RWPE2 (cell line): ENCODE measurements around the gene SPRR1A.
A peak's percentile ranks its signal among the peaks of the same experiment; 100 is the strongest.

ENCODE experiments used
- ATAC-seq: fragments of 200-7000 bp; cut with Tn5 transposase; 3 replicates; pipeline ENCODE4 v1.9.1; 2021; ENCODE audit warnings: low read depth
- DNase-seq: peaks from one replicate; pipeline ENCODE4 v3.0.0-alpha.2; 2020; ENCODE audit warnings: low spot score
- H3K27ac ChIP-seq: fragments of 450-650 bp; 2 replicates; pipeline ENCODE4 v1.5.1; 2017; ENCODE audit warnings: mild to moderate bottlenecking; ENCODE audit not compliant: poor library complexity, severe bottlenecking
- H3K27me3 ChIP-seq: fragments of 250-450 bp; sonication (Bioruptor Pico); 2 replicates; pipeline ENCODE4 v1.5.1; 2021; ENCODE audit warnings: mild to moderate bottlenecking, moderate library complexity; ENCODE audit not compliant: insufficient read depth, poor library complexity, severe bottlenecking
- H3K36me3 ChIP-seq: fragments of 250-450 bp; sonication (Bioruptor Pico); 2 replicates; pipeline ENCODE4 v1.5.1; 2020; ENCODE audit warnings: low read depth, mild to moderate bottlenecking, moderate library complexity
- H3K4me1 ChIP-seq: fragments of 250-450 bp; sonication (Bioruptor Pico); 2 replicates; pipeline ENCODE4 v1.5.1; 2021; ENCODE audit warnings: mild to moderate bottlenecking, moderate library complexity; ENCODE audit not compliant: insufficient read depth, poor library complexity, severe bottlenecking
- H3K4me3 ChIP-seq: fragments of 250-450 bp; sonication (Bioruptor Pico); 2 replicates; pipeline ENCODE4 v1.5.1; 2021; ENCODE audit warnings: mild to moderate bottlenecking, moderate library complexity; ENCODE audit not compliant: severe bottlenecking
- H3K9me3 ChIP-seq: fragments of 250-450 bp; sonication (Bioruptor Pico); 2 replicates; pipeline ENCODE4 v1.5.1; 2021; ENCODE audit warnings: mild to moderate bottlenecking, moderate library complexity; ENCODE audit not compliant: severe bottlenecking
- CTCF ChIP-seq: fragments of 450-650 bp; IDR thresholded peaks from one replicate; pipeline ENCODE4 v1.5.1; 2017; ENCODE audit warnings: mild to moderate bottlenecking, moderate library complexity; ENCODE audit not compliant: poor library complexity, severe bottlenecking

SPRR1A gene

DNA sequence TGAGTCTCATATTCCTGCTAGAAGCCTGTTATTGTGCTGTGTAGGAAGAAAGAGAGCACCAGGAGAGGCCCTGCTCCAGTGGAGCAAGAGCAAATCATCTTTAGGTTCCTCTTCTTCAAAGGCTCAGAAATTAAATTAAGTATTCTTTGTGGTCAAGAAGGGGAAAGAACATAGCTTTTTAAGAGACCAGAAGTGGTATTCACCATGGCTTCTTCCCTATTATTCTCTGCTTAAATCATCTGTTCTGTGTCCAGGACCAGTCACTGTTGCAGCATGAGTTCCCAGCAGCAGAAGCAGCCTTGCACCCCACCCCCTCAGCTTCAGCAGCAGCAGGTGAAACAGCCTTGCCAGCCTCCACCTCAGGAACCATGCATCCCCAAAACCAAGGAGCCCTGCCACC, 48.2 kb downstream of the SPRR1A start:
- DNase-seq (no peak), ATAC-seq (no peak)
- peaks cover 36% of the 10 kb centered on the region for H3K4me1 ChIP-seq
- no peak for TF ChIP-seq CTCF
- no peaks in the 10 kb centered on the region for H3K36me3 ChIP-seq
- H3K9me3 ChIP-seq, result peaks cover 2% of the 10 kb centered on the region
- H3K27me3 ChIP-seq, result no peaks in the 10 kb centered on the region
- peak overlapping the region; percentile 84 for H3K27ac ChIP-seq
- no peak overlapping the region for H3K4me3 ChIP-seq

GRCh38 chr1:153032677-153033308, 48.9 kb downstream of the SPRR1A start:
- Histone ChIP-seq H3K27ac (peak overlapping the region; percentile 84), H3K4me1 (peaks cover 36% of the 10 kb centered on the region), H3K36me3 (no peaks in the 10 kb centered on the region), H3K9me3 (peaks cover 2% of the 10 kb centered on the region), H3K4me3 (no peak overlapping the region), H3K27me3 (no peaks in the 10 kb centered on the region)
- DNase-seq (peak; percentile 89), ATAC-seq (peak; percentile 96)
- TF ChIP-seq CTCF, result peak; percentile 89

- H3K27ac ChIP-seq, result no peak overlapping the region
- ATAC-seq (no peak), DNase-seq (no peak)
- no peaks in the 10 kb centered on the region for H3K27me3 ChIP-seq
- H3K9me3 ChIP-seq, result peaks cover 2% of the 10 kb centered on the region
- no peak overlapping the region for H3K4me3 ChIP-seq
- peaks cover 36% of the 10 kb centered on the region for H3K4me1 ChIP-seq
- no peaks in the 10 kb centered on the region for H3K36me3 ChIP-seq
- no peak for TF ChIP-seq CTCF
These were observed 51.3 kb downstream of the SPRR1A start for GRCh38 chr1:153035211-153035610.
